ENCODE results near the gene SEZ6L.

Gene SEZ6L

GRCh38 chr22:26429458-26430286, 260.4 kb downstream of the SEZ6L start:
- DNase-seq (ENCODE audit: low spot score) = peak; percentile 42

- DNase-seq (ENCODE audit: low spot score) = no peak
Observed at GRCh38 chr22:26430600-26430999, 261.3 kb downstream of the SEZ6L start.

- DNase-seq (ENCODE audit: low spot score) = no peak
Observed at GRCh38 chr22:26431261-26431995, 262.2 kb downstream of the SEZ6L start.

GRCh38 chr22:26432619-26433311, 263.5 kb downstream of the SEZ6L start:
- DNase-seq (ENCODE audit: low spot score) = no peak

Data from GM03348 (cell line).